GM21423 (cell line): ENCODE results near the gene ARPC3.
"Not testable (repeated sequence)": the region's sequence is repeated elsewhere in the genome, so short reads cannot be mapped to it uniquely, and the experiment has no call there.

Experiments
- ATAC-seq: cut with Tn5 transposase; IDR thresholded peaks from one replicate; pipeline ENCODE4 v1.9.1; 2021; ENCODE audit warnings: mild to moderate bottlenecking, moderate library complexity; ENCODE audit not compliant: unreplicated experiment

Gene ARPC3

DNA sequence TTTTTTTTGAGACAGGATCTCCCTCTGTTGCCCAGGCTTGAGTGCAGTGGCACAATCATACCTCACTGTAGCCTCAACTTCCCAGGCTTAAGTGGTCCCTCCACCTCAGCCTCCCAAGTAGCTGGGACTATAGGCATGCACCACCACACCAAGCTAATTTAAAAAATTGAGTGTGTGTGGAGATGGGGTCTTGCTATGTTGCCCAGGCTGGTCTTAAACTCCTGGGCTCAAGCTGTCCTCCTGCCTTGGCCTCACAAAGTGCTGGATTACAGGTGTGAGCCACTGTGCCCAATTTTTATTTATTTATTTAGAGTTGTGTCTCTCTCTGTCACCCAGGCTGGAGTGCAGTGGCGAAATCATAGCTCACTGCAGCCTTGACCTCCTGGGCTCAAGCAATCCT is 29.5 kb downstream of the ARPC3 start:
- ATAC-seq = not testable (repeated sequence)

DNA sequence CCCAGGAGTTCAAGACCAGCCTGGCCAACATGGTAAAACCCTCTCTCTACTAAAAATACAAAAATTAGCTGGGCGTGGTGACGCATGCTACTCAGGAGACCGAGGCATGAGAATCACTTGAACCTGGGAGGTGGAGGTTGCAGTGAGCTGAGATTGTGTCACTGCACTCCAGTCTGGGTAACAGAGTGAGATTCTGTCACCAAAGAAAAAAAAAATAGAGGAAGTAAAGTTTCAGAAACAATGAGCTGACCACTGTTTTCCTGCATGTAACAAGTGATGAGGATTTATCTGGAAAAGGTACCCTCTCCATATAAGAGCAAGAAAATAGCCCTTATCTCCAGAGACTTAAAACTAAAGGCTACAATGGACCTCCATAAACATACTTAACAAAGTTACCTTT is 33.0 kb downstream of the ARPC3 start:
- ATAC-seq = not testable (repeated sequence)

DNA sequence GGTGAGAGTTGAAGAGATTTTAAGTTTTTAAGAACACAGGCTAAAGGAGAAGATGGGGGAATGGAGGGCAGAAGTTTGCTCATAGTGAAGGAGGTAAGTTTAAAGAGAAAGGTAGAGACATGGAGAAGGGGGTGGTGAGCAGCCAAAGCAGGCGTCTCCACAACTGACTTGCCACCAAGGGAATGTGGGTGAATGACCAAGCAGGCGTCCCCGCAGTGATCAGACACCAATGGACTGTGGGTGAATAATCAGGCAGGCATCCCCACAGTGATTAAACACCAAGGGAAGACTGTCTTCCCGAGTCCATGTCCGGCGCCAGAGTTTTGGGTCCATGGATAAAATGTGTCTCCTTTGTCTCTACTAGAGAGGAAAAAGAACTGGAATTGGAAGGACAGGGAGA is 40.1 kb downstream of the ARPC3 start:
- ATAC-seq = not testable (repeated sequence)

DNA sequence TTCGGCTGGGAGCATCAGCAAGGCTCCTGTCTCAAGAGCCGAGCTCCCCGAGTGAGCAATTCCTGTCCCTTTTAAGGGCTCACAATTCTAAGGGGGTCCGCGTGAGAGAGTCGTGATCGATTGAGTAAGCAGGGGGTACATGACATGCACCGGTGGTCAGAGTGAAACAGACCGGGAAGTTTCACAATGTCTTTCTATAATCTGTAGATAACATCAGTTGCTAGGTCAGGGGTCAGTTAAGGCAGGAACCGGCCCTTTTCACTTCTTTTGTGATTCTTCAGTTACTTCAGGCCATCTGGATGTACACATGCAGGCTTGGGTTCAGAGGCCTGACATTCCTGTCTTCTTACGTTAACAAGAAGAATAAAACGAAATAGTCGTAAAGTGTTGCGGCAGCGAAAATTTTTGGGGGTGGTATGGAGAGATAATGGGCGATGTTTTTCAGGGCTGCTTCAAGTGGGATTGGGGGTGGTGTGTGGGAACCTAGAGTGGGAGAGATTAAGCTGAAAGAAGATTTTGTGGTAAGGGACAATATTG is 44.9 kb downstream of the ARPC3 start:
- ATAC-seq = not testable (repeated sequence)

DNA sequence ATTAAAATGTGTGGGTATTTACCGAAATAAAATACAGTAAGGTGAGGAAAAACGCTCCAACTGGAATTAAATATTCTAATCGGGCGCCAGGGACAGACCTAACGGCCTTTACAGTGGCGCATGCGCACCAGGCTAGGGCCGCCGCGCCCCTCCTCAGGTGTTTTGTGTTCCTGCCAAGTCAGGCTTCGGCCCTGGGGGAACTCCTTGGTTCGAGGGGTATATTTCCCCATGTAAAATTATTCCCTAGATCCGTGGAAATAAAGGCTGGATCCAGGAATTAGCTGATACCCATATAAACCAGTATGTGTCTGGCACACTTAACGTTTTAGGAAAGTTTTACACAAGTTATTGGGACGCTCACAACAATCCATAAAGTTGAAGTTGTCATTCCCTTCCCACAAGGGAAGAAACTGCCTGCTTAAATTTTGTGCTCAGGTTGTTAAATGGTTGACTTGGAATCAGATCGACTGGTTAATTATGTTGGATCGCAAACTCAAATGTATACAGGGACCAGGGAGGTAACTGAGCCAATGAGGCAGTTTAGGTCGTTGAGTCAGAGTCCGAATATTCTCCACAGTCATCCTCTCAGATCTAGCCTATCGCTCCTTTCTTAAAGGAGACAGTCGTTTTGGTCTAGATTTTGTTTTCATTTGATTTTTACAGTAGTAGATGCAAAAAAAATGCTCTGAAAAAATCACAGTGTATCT is 46.0 kb downstream of the ARPC3 start:
- peak; percentile 48 for ATAC-seq

DNA sequence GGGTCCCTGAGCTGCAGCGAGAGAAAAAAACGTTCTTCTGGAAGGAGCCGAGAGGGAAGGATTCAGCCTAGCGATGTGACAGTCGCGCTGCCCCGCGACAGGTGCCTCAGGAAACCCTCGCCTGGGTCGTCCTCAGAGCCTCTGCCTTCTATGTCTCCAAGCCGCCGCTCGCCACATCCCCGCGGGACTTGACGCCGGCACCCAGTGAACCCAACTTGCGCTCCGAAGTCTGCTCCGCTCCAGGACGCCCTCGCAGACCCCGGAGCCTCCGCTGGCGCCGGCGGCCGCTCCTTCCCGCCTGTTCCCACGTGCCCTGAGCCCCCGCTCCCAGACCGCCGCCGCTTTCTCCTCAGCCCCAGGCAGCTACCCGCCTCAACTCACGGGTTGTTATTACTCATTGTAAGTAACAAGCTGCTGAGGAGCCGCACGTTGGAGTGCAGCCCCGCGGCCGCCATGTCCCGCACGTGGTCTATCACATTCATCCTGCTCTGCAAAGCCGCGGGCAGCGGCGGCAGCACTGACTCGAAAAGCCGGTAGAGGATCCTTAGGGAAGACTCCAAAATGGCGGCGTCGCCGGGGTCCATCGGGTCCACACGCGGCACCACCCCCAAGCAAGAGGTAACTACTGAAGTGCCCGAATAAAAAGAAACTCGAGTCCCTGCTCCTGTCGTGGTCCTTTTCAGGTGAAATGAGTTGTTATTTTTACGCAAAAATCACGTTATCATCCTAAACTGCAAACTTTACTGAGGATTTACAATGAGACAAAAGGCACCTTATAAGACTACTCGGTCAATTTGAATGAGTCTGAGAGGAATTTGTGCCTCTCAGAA is 46.8 kb downstream of the ARPC3 start, which contains the start of gene ANAPC7:
TSS of gene ANAPC7 (minus strand) at position 563 of the 830 bp plus-strand sequence. CDS start at position 482, 81 bp downstream.
- ATAC-seq = peak; percentile 74
